Parathyroid adenoma (tissue), 2 donors: ENCODE measurements around the gene INSL6.

Experiments used
- H2AFZ ChIP-seq: fragments of 300-600 bp; sonication (generic); one replicate; pipeline ENCODE4 v1.7.0; 2017; ENCODE audit warnings: antibody characterized with exemption, mild to moderate bottlenecking
- H3K27ac ChIP-seq: fragments of 300-600 bp; sonication (generic); one replicate; pipeline ENCODE4 v1.7.0; 2017
- H3K27me3 ChIP-seq: fragments of 300-600 bp; sonication (generic); one replicate; pipeline ENCODE4 v1.7.0; 2017; ENCODE audit warnings: low read length; ENCODE audit not compliant: control insufficient read depth, insufficient read depth
- H3K36me3 ChIP-seq: fragments of 300-600 bp; sonication (generic); one replicate; pipeline ENCODE4 v1.7.0; 2017; ENCODE audit warnings: low read length; ENCODE audit not compliant: control insufficient read depth, insufficient read depth
- H3K4me1 ChIP-seq: fragments of 300-600 bp; sonication (generic); one replicate; pipeline ENCODE4 v1.7.0; 2017; ENCODE audit warnings: control low read depth
- H3K4me2 ChIP-seq: fragments of 300-600 bp; sonication (generic); one replicate; pipeline ENCODE4 v1.7.0; 2017; ENCODE audit warnings: low read length
- H3K4me3 ChIP-seq: fragments of 300-600 bp; sonication (generic); one replicate; pipeline ENCODE4 v1.7.0; 2017; ENCODE audit warnings: low read depth, low read length
- H3K79me2 ChIP-seq: fragments of 300-600 bp; sonication (generic); one replicate; pipeline ENCODE4 v1.7.0; 2017; ENCODE audit warnings: control low read depth
- H3K9ac ChIP-seq: fragments of 300-600 bp; sonication (generic); one replicate; pipeline ENCODE4 v1.7.0; 2017; ENCODE audit warnings: mild to moderate bottlenecking
- H3K9me3 ChIP-seq: fragments of 300-600 bp; sonication (generic); one replicate; pipeline ENCODE4 v1.7.0; 2017; ENCODE audit warnings: low read length; ENCODE audit not compliant: control insufficient read depth
- CTCF ChIP-seq: fragments of 300-600 bp; sonication (generic); IDR thresholded peaks from one replicate; pipeline ENCODE4 v1.7.0; 2017; ENCODE audit warnings: antibody characterized with exemption, mild to moderate bottlenecking
- donor health status: primary hyperparathyroidism.

INSL6 gene

GRCh38 chr9:5140151-5140550 is 45.3 kb downstream of the INSL6 start:
- no peak overlapping the region for H2AFZ ChIP-seq
- no peaks in the 10 kb centered on the region for H3K79me2 ChIP-seq
- H3K27me3 ChIP-seq: no peaks in the 10 kb centered on the region
- TF ChIP-seq CTCF: no peak
- H3K27ac ChIP-seq: no peak overlapping the region
- H3K4me3 ChIP-seq: no peak overlapping the region
- H3K4me1 ChIP-seq: no peaks in the 10 kb centered on the region
- no peaks in the 10 kb centered on the region for H3K36me3 ChIP-seq
- no peak overlapping the region for H3K4me2 ChIP-seq
- no peak overlapping the region for H3K9ac ChIP-seq
- no peaks in the 10 kb centered on the region for H3K9me3 ChIP-seq

GRCh38 chr9:5122516-5122915 is 62.9 kb downstream of the INSL6 start:
- Histone ChIP-seq H3K36me3 (no peaks in the 10 kb centered on the region), H3K9ac (no peak overlapping the region), H3K27me3 (no peaks in the 10 kb centered on the region), H3K4me1 (peaks cover 2% of the 10 kb centered on the region), H2AFZ (no peak overlapping the region), H3K79me2 (no peaks in the 10 kb centered on the region), H3K9me3 (no peaks in the 10 kb centered on the region), H3K4me3 (no peak overlapping the region), H3K27ac (no peak overlapping the region), H3K4me2 (no peak overlapping the region)
- TF ChIP-seq CTCF: no peak

- Histone ChIP-seq H3K79me2 (no peaks in the 10 kb centered on the region), H2AFZ (no peak overlapping the region), H3K9me3 (no peaks in the 10 kb centered on the region), H3K9ac (no peak overlapping the region), H3K4me3 (no peak overlapping the region), H3K4me2 (no peak overlapping the region), H3K36me3 (no peaks in the 10 kb centered on the region), H3K4me1 (peaks cover 2% of the 10 kb centered on the region), H3K27me3 (no peaks in the 10 kb centered on the region), H3K27ac (no peak overlapping the region)
- no peak for TF ChIP-seq CTCF
Measured at GRCh38 chr9:5122116-5122515, 63.3 kb downstream of the INSL6 start.

- TF ChIP-seq CTCF: no peak
- no peaks in the 10 kb centered on the region for H3K9me3 ChIP-seq
- H3K4me2 ChIP-seq: no peak overlapping the region
- no peaks in the 10 kb centered on the region for H3K79me2 ChIP-seq
- H3K4me3 ChIP-seq: no peak overlapping the region
- H3K4me1 ChIP-seq: no peaks in the 10 kb centered on the region
- no peak overlapping the region for H3K9ac ChIP-seq
- H3K36me3 ChIP-seq: no peaks in the 10 kb centered on the region
- no peaks in the 10 kb centered on the region for H3K27me3 ChIP-seq
- H3K27ac ChIP-seq: no peak overlapping the region
- no peak overlapping the region for H2AFZ ChIP-seq
Measured at GRCh38 chr9:5113994-5114748, 71.3 kb downstream of the INSL6 start.
